ENCODE measurements around the gene TES.
"Not testable (repeated sequence)": the region's sequence is repeated elsewhere in the genome, so short reads cannot be mapped to it uniquely, and the experiment has no call there.

TES gene

GRCh38 chr7:116295903-116296302 lies 85.6 kb downstream of the TES start:
- H3K4me3 Mint-ChIP-seq, ATAC-seq, H3K4me1 Mint-ChIP-seq, DNase-seq, H3K27ac Mint-ChIP-seq: not testable (repeated sequence)
- H3K9me3 Mint-ChIP-seq: peaks cover 20 to 53% of the 10 kb centered on the region in 2 donors
- H3K27me3 Mint-ChIP-seq: peaks cover 36% of the 10 kb centered on the region

- H3K27ac Mint-ChIP-seq: no peak overlapping the region
- peaks cover 14% of the 10 kb centered on the region for H3K27me3 Mint-ChIP-seq
Observed at GRCh38 chr7:116298055-116298454, 87.7 kb downstream of the TES start.

GRCh38 chr7:116298576-116298975 lies 88.2 kb downstream of the TES start:
- Mint-ChIP-seq H3K4me3 (no peak overlapping the region), H3K27ac (no peak overlapping the region), H3K27me3 (peaks cover 12% of the 10 kb centered on the region), H3K4me1 (no peaks in the 10 kb centered on the region), H3K9me3 (peaks cover 20 to 33% of the 10 kb centered on the region in 2 donors)
- DNase-seq: no peak
- no peak for ATAC-seq

More at GRCh38 chr7:116298055-116298454, 87.7 kb downstream of the TES start:
- no peak for ATAC-seq
- no peak for DNase-seq
- no peaks in the 10 kb centered on the region for H3K4me1 Mint-ChIP-seq
- H3K4me3 Mint-ChIP-seq: no peak overlapping the region
- peaks cover 20 to 35% of the 10 kb centered on the region in 2 donors for H3K9me3 Mint-ChIP-seq

GRCh38 chr7:116305485-116306408 lies 95.4 kb downstream of the TES start:
- Mint-ChIP-seq H3K27ac (no peak overlapping the region), H3K27me3 (no peaks in the 10 kb centered on the region), H3K9me3 (no peaks in the 10 kb centered on the region), H3K4me1 (no peaks in the 10 kb centered on the region), H3K4me3 (no peak overlapping the region)
- no peak for ATAC-seq
- DNase-seq: no peak

- no peaks in the 10 kb centered on the region for H3K4me1 Mint-ChIP-seq
- no peaks in the 10 kb centered on the region for H3K9me3 Mint-ChIP-seq
- H3K27ac Mint-ChIP-seq: no peak overlapping the region
- ATAC-seq (no peak), DNase-seq (no peak)
- no peaks in the 10 kb centered on the region for H3K27me3 Mint-ChIP-seq
- H3K4me3 Mint-ChIP-seq: no peak overlapping the region
Observed at GRCh38 chr7:116306409-116307048, 96.2 kb downstream of the TES start.

GRCh38 chr7:116307253-116307652 lies 96.9 kb downstream of the TES start:
- no peak overlapping the region for H3K4me3 Mint-ChIP-seq
- ATAC-seq (no peak), DNase-seq (no peak)
- H3K4me1 Mint-ChIP-seq: no peaks in the 10 kb centered on the region
- H3K27ac Mint-ChIP-seq: no peak overlapping the region
- H3K9me3 Mint-ChIP-seq: no peaks in the 10 kb centered on the region
- no peaks in the 10 kb centered on the region for H3K27me3 Mint-ChIP-seq
